ENCODE data around the gene C1orf198. TPM values are rescaled to one million over a fixed set of nuclear protein-coding genes. Genes with fewer than 3 reads are reported as not detected.

The C1orf198 gene
- total RNA-seq, 3 donors from 2014 or later = 63.6 to 138 (median 124) TPM

DNA sequence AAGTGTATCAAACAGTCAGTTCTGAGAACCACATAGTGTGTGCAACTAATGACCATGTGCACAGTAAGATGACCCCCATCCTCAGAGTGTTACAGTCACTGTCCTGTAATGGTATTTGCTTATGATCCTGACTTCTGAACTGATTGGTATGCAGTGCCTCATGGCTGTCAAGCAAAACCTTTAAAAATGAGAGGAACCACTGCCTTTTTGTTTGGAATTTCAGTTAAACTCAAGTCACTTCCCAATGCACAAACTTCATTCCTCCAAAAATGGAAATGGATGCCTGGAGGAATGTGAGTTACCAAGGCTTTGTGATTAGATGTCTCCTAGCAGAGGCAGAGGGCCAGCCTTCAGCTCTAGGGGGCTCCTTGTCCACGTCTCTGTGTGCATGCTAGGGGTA is 10.5 kb downstream of the C1orf198 start:
- Histone ChIP-seq H3K4me1 (peaks cover 0 to 41% of the 10 kb centered on the region in 2 donors), H3K36me3 (no peaks in the 10 kb centered on the region), H3K27me3 (no peaks in the 10 kb centered on the region), H3K27ac (peak overlapping the region in 1 of 2 donors; percentile 63), H3K9me3 (no peaks in the 10 kb centered on the region), H3K4me3 (no peak overlapping the region)
- intact Hi-C loops (cut with DNase I; ENCODE audit: low total_unique reads) = no loop called here
- no peak for DNase-seq (ENCODE audit: low spot score in 2 of 2)
- TF ChIP-seq, protein P1, sequence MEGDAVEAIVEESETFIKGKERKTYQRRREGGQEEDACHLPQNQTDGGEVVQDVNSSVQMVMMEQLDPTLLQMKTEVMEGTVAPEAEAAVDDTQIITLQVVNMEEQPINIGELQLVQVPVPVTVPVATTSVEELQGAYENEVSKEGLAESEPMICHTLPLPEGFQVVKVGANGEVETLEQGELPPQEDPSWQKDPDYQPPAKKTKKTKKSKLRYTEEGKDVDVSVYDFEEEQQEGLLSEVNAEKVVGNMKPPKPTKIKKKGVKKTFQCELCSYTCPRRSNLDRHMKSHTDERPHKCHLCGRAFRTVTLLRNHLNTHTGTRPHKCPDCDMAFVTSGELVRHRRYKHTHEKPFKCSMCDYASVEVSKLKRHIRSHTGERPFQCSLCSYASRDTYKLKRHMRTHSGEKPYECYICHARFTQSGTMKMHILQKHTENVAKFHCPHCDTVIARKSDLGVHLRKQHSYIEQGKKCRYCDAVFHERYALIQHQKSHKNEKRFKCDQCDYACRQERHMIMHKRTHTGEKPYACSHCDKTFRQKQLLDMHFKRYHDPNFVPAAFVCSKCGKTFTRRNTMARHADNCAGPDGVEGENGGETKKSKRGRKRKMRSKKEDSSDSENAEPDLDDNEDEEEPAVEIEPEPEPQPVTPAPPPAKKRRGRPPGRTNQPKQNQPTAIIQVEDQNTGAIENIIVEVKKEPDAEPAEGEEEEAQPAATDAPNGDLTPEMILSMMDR (IDR thresholded peaks at IDR 0.05) = no peak
- TF ChIP-seq POLR2A (IDR thresholded peaks at IDR 0.05) (no peak), POLR2AphosphoS5 (IDR thresholded peaks at IDR 0.05) (no peak)

DNA sequence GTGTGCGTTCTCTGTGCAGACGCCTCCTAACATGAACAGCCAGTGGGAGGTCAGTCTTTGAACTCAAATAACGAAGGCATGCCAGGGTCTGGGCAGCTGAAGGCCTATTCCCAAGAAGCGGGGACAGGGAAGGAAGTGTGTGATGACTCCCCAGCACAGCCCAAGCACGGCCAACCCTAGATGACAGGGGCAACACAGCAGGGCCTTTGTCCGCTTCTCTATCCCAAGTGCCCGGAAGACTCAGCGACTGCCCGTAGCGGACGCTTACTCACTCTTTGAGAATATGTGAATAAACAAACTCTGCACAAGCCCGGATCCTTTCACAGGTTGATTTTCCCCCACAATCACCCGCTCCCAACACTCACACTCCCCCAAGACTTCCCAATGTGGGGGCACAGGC is 11.2 kb downstream of the C1orf198 start:
- no peaks in the 10 kb centered on the region for H3K27me3 ChIP-seq
- intact Hi-C loops (cut with DNase I; ENCODE audit: low total_unique reads) = no loop called here
- H3K4me1 ChIP-seq = peaks cover 0 to 39% of the 10 kb centered on the region in 2 donors
- peak overlapping the region; percentile 28 to 63 for H3K27ac ChIP-seq
- TF ChIP-seq POLR2AphosphoS5 (IDR thresholded peaks at IDR 0.05) (no peak), POLR2A (IDR thresholded peaks at IDR 0.05) (no peak)
- TF ChIP-seq, protein P1 (IDR thresholded peaks at IDR 0.05) = no peak
- H3K36me3 ChIP-seq = no peaks in the 10 kb centered on the region
- no peaks in the 10 kb centered on the region for H3K9me3 ChIP-seq
- H3K4me3 ChIP-seq = no peak overlapping the region
- no peak for DNase-seq (ENCODE audit: low spot score in 2 of 2)

DNA sequence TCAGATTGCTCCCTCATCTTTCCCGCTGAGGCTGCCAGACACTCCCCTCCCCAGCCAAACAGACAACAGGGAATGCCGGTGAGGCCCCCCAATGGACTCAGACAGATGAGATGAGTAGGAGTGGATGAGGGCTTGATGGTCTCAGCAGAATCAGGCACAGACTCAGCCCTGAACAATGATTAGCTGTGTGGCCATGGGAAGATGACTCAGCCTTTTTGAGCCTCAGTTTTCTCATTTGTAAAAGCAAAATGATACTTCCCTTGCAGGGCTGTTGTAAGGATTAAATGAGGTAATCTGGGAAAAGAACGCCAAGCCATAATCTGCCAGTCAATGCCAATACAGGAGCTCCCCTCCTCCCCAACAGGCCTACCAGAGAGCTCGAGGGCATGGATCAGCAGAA is 12.4 kb downstream of the C1orf198 start:
- Histone ChIP-seq H3K9me3 (no peaks in the 10 kb centered on the region), H3K27ac (peak overlapping the region; percentile 35 to 63), H3K4me1 (peaks cover 0 to 39% of the 10 kb centered on the region in 2 donors), H3K4me3 (no peak overlapping the region), H3K36me3 (no peaks in the 10 kb centered on the region), H3K27me3 (no peaks in the 10 kb centered on the region)
- intact Hi-C loops (cut with DNase I; ENCODE audit: low total_unique reads) = no loop called here
- TF ChIP-seq, protein P1 (IDR thresholded peaks at IDR 0.05) = no peak
- TF ChIP-seq POLR2AphosphoS5 (IDR thresholded peaks at IDR 0.05) (no peak), POLR2A (IDR thresholded peaks at IDR 0.05) (no peak)
- DNase-seq (ENCODE audit: low spot score in 2 of 2) = no peak

GRCh38 chr1:230854423-230854822 is 13.9 kb downstream of the C1orf198 start:
- no peak for DNase-seq (ENCODE audit: low spot score in 2 of 2)
- intact Hi-C loops (cut with DNase I; ENCODE audit: low total_unique reads) = no loop called here
- peak overlapping the region in 1 of 2 donors; percentile 1 for H3K27ac ChIP-seq
- no peaks in the 10 kb centered on the region for H3K9me3 ChIP-seq
- H3K27me3 ChIP-seq = no peaks in the 10 kb centered on the region
- no peaks in the 10 kb centered on the region for H3K36me3 ChIP-seq
- H3K4me3 ChIP-seq = no peak overlapping the region
- H3K4me1 ChIP-seq = peaks cover 5 to 30% of the 10 kb centered on the region in 2 donors
- TF ChIP-seq POLR2AphosphoS5 (IDR thresholded peaks at IDR 0.05) (no peak), POLR2A (IDR thresholded peaks at IDR 0.05) (no peak)
- TF ChIP-seq, protein P1 (IDR thresholded peaks at IDR 0.05) = no peak

- H3K27me3 ChIP-seq = no peaks in the 10 kb centered on the region
- intact Hi-C loops (cut with DNase I; ENCODE audit: low total_unique reads) = no loop called here
- no peaks in the 10 kb centered on the region for H3K9me3 ChIP-seq
- no peak overlapping the region for H3K27ac ChIP-seq
- H3K4me3 ChIP-seq = no peak overlapping the region
- H3K36me3 ChIP-seq = no peaks in the 10 kb centered on the region
- TF ChIP-seq POLR2AphosphoS5 (IDR thresholded peaks at IDR 0.05) = no peak
- TF ChIP-seq POLR2A (IDR thresholded peaks at IDR 0.05) = no peak
- TF ChIP-seq, protein P1 (IDR thresholded peaks at IDR 0.05) = no peak
- peaks cover 5 to 23% of the 10 kb centered on the region in 2 donors for H3K4me1 ChIP-seq
- DNase-seq (ENCODE audit: low spot score in 2 of 2) = no peak
Observed at GRCh38 chr1:230853731-230854130, 14.6 kb downstream of the C1orf198 start.

All from breast epithelium (tissue), 4 donors.